ENCODE data around the gene RRAS. TPM values are rescaled to one million over a fixed set of nuclear protein-coding genes. Genes with fewer than 3 reads are reported as not detected.

RRAS gene
- polyA plus RNA-seq, 1 donor from 2014 or later, result not detected

DNA sequence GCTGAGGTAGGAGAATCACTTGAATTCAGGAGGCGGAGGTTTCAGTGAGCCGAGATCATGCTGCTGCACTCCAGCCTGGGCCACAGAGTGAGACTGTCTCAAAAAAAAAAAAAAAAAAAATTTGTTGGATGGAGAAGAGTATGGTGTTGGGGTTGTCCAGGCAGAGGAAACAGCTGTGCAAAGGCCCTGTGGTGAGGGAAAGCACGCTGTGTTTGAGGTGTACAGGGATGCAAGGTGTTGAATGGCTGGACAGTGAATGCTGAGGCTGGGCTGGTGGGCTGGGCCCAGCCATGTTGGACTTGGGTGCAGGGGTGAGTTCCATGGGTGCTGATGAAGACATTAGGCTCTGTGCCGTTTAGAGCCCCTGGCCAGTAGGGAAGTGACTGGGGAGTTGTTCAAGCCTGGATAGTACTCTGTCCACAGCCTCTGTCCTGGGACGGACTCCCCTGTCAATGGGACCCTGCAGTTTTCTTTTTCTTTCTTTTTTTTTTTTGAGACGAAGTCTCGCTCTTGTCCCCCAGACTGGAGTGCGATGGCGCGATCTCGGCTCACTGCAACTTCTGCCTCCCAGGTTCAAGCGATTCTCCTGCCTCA is 30.3 kb downstream of the RRAS start:
- Histone ChIP-seq H3K79me2 (replicated peaks; ENCODE audit: insufficient read depth, low read length) (peaks cover 41% of the 10 kb centered on the region), H3K4me3 (ENCODE audit: low read length) (no peak overlapping the region), H3K9me2 (ENCODE audit: insufficient read depth, low read length) (no peaks in the 10 kb centered on the region), H3K27me3 (ENCODE audit: insufficient read depth, low read depth, low read length) (no peaks in the 10 kb centered on the region), H3F3A (ENCODE audit: insufficient read depth, low read length, poor library complexity, severe bottlenecking) (no peaks in the 10 kb centered on the region), H3K4me2 (ENCODE audit: low read length) (no peak overlapping the region), H3K36me3 (ENCODE audit: insufficient read depth, low read length) (no peaks in the 10 kb centered on the region), H3K9ac (ENCODE audit: low read length) (no peak overlapping the region), H3K9me3 (ENCODE audit: low read length) (no peaks in the 10 kb centered on the region), H4K20me1 (ENCODE audit: insufficient read depth) (no peaks in the 10 kb centered on the region), H3K27ac (ENCODE audit: low read length) (no peak overlapping the region), H2AFZ (ENCODE audit: low read depth, low read length) (no peak overlapping the region)
- TF ChIP-seq EZH2 (IDR thresholded peaks at IDR 0.05; ENCODE audit: borderline replicate concordance, insufficient read depth, low read length, poor library complexity, severe bottlenecking), result no peak
- TF ChIP-seq EP300 (conservative IDR thresholded peaks at IDR 0.05; ENCODE audit: poor library complexity, severe bottlenecking), result no peak
- TF ChIP-seq, protein P1, sequence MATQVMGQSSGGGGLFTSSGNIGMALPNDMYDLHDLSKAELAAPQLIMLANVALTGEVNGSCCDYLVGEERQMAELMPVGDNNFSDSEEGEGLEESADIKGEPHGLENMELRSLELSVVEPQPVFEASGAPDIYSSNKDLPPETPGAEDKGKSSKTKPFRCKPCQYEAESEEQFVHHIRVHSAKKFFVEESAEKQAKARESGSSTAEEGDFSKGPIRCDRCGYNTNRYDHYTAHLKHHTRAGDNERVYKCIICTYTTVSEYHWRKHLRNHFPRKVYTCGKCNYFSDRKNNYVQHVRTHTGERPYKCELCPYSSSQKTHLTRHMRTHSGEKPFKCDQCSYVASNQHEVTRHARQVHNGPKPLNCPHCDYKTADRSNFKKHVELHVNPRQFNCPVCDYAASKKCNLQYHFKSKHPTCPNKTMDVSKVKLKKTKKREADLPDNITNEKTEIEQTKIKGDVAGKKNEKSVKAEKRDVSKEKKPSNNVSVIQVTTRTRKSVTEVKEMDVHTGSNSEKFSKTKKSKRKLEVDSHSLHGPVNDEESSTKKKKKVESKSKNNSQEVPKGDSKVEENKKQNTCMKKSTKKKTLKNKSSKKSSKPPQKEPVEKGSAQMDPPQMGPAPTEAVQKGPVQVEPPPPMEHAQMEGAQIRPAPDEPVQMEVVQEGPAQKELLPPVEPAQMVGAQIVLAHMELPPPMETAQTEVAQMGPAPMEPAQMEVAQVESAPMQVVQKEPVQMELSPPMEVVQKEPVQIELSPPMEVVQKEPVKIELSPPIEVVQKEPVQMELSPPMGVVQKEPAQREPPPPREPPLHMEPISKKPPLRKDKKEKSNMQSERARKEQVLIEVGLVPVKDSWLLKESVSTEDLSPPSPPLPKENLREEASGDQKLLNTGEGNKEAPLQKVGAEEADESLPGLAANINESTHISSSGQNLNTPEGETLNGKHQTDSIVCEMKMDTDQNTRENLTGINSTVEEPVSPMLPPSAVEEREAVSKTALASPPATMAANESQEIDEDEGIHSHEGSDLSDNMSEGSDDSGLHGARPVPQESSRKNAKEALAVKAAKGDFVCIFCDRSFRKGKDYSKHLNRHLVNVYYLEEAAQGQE (IDR thresholded peaks at IDR 0.05; ENCODE audit: borderline replicate concordance), result no peak
- no peak for TF ChIP-seq TAF1 (IDR thresholded peaks at IDR 0.05; ENCODE audit: low read depth)
- TF ChIP-seq, protein P2, sequence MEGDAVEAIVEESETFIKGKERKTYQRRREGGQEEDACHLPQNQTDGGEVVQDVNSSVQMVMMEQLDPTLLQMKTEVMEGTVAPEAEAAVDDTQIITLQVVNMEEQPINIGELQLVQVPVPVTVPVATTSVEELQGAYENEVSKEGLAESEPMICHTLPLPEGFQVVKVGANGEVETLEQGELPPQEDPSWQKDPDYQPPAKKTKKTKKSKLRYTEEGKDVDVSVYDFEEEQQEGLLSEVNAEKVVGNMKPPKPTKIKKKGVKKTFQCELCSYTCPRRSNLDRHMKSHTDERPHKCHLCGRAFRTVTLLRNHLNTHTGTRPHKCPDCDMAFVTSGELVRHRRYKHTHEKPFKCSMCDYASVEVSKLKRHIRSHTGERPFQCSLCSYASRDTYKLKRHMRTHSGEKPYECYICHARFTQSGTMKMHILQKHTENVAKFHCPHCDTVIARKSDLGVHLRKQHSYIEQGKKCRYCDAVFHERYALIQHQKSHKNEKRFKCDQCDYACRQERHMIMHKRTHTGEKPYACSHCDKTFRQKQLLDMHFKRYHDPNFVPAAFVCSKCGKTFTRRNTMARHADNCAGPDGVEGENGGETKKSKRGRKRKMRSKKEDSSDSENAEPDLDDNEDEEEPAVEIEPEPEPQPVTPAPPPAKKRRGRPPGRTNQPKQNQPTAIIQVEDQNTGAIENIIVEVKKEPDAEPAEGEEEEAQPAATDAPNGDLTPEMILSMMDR (IDR thresholded peaks at IDR 0.05; ENCODE audit: poor library complexity, severe bottlenecking), result no peak
- no peak for TF ChIP-seq SMC3 (conservative IDR thresholded peaks at IDR 0.05; ENCODE audit: poor library complexity)
- no peak for TF ChIP-seq RAD21 (conservative IDR thresholded peaks at IDR 0.05)
- no peak for TF ChIP-seq MXI1 (conservative IDR thresholded peaks at IDR 0.05; ENCODE audit: poor library complexity, severe bottlenecking)
- TF ChIP-seq POLR2AphosphoS5 (IDR thresholded peaks at IDR 0.05), result no peak

DNA sequence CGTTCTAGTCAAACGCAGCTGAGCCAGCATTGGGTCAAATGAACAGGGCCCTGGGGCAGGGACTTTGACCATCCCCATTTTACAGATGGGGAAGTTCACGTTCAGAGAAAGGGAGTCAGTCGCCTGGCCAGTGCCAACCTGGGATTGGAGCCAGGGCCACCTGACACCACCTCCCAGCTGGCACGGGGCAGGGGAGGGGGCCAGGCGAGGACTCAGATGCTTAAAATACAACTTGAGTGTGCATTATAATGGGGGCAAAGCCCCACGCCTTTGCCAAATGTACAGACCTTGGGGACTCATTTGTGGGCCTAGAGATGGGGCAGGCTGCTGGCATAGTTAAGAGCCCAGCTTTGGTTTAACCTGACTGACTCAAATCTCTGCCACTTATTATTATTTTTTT is 34.3 kb downstream of the RRAS start:
- no peaks in the 10 kb centered on the region for H3K9me3 ChIP-seq (ENCODE audit: low read length)
- H3F3A ChIP-seq (ENCODE audit: insufficient read depth, low read length, poor library complexity, severe bottlenecking), result no peaks in the 10 kb centered on the region
- no peak overlapping the region for H3K27ac ChIP-seq (ENCODE audit: low read length)
- H3K79me2 ChIP-seq (replicated peaks; ENCODE audit: insufficient read depth, low read length), result peaks cover 45% of the 10 kb centered on the region
- no peaks in the 10 kb centered on the region for H3K9me2 ChIP-seq (ENCODE audit: insufficient read depth, low read length)
- no peak overlapping the region for H3K4me2 ChIP-seq (ENCODE audit: low read length)
- no peak overlapping the region for H3K9ac ChIP-seq (ENCODE audit: low read length)
- H2AFZ ChIP-seq (ENCODE audit: low read depth, low read length), result no peak overlapping the region
- TF ChIP-seq TAF1 (IDR thresholded peaks at IDR 0.05; ENCODE audit: low read depth) (no peak), POLR2AphosphoS5 (IDR thresholded peaks at IDR 0.05) (no peak), RAD21 (conservative IDR thresholded peaks at IDR 0.05) (no peak), MXI1 (conservative IDR thresholded peaks at IDR 0.05; ENCODE audit: poor library complexity, severe bottlenecking) (no peak)
- TF ChIP-seq, protein P1 (IDR thresholded peaks at IDR 0.05; ENCODE audit: borderline replicate concordance), result no peak
- H4K20me1 ChIP-seq (ENCODE audit: insufficient read depth), result no peaks in the 10 kb centered on the region
- no peak overlapping the region for H3K4me3 ChIP-seq (ENCODE audit: low read length)
- H3K27me3 ChIP-seq (ENCODE audit: insufficient read depth, low read depth, low read length), result no peaks in the 10 kb centered on the region
- H3K36me3 ChIP-seq (ENCODE audit: insufficient read depth, low read length), result no peaks in the 10 kb centered on the region

Data from neural cell (in vitro differentiated cells).